HepG2 (cell line): ENCODE measurements around the gene NOL8. TPM values are rescaled to one million over a fixed set of nuclear protein-coding genes. Genes with fewer than 3 reads are reported as not detected.

Experiments used
- BRD4 ChIP-seq: sonication (generic); formaldehyde crosslinking; IDR thresholded peaks from 2 replicates; pipeline ENCODE4 v1.4.0; 2020; ENCODE audit warnings: missing genetic modification reagents
- DNMT1 ChIP-seq: sonication (generic); formaldehyde crosslinking; IDR thresholded peaks from 2 replicates; pipeline ENCODE4 v1.5.1; 2020; ENCODE audit warnings: mild to moderate bottlenecking, missing genetic modification reagents
- ZNF329 ChIP-seq: sonication (generic); formaldehyde crosslinking; IDR thresholded peaks from 2 replicates; pipeline ENCODE4 v1.9.0; 2021; ENCODE audit warnings: low read depth, mild to moderate bottlenecking, missing genetic modification reagents
- ZNF382 ChIP-seq: sonication (generic); formaldehyde crosslinking; IDR thresholded peaks from 2 replicates; pipeline ENCODE4 v1.5.0; 2020; ENCODE audit warnings: missing genetic modification reagents, mild to moderate bottlenecking, borderline replicate concordance
- ZNF660 ChIP-seq: sonication (generic); formaldehyde crosslinking; IDR thresholded peaks from 2 replicates; pipeline ENCODE4 v1.5.1; 2020; ENCODE audit warnings: mild to moderate bottlenecking, low read depth, missing genetic modification reagents, borderline replicate concordance
- polyA plus RNA-seq, 8 experiments: library from polyadenylated mRNA; depleted of rRNA in 3 of 8; stranded (reverse) in 7 of 8; unstranded in 1 of 8; fragments of >200 nt; fragmentation: Illumina TruSeq in 4 of 8; extraction: Trizol in 4 of 8; gene quantifications; 2 replicates each; pipeline versions ENCODE4 v1.2.1 to v1.2.3, GENCODE V29; 2011 to 2016; ENCODE audit warnings: low read depth in 4 of 8, missing spikeins in 1 of 8, mixed read lengths in 1 of 8; ENCODE audit not compliant: insufficient read depth in 1 of 8
- total RNA-seq, 5 experiments: library from RNA; depleted of rRNA; stranded (reverse); fragments of >200 nt; fragmentation: Illumina TruSeq; extraction: Trizol; gene quantifications; 2 replicates each; pipeline ENCODE4 v1.2.3, GENCODE V29; 2016; ENCODE audit warnings: low read depth in 1 of 5
- TF ChIP-seq, protein P1 (sequence below), 2 experiments: sonication (generic) in 1 of 2; formaldehyde crosslinking in 1 of 2; IDR thresholded peaks; 2 replicates each; pipeline versions ENCODE4 v1.4.0 to v1.6.1; 2016 to 2020; ENCODE audit warnings: borderline replicate concordance in 1 of 2, low read depth in 1 of 2, mild to moderate bottlenecking in 1 of 2, missing genetic modification reagents in 1 of 2
- TF ChIP-seq, protein P2 (sequence below): sonication (generic); formaldehyde crosslinking; conservative IDR thresholded peaks from 2 replicates; pipeline ENCODE4 v1.4.0; 2020; ENCODE audit warnings: missing genetic modification reagents

The NOL8 gene
- total and polyA plus RNA-seq, 2 of the 13 experiments (the other 11 are each of a cell fraction or from before 2014, with no cell fraction given) = 12.8 to 36.3 TPM

DNA sequence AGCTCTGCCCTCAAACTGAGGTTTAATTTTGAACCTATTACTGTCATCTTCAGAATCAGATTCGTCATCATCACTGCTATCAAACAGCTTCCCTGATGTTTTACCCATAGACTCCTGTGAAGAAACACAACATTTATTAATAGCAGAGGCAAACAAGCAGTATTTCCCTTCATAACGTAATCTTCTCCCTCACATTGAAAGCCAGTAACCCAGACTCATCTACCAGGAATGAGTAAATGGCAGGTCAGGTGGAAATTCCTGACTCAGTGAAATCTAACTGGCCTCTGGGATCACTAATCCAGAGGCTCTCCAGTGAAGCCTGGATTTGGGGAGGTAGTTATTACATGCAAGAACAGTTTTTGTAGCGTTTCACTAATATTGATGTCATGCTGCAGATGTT, 14.6 kb downstream of the NOL8 start (continued):
- no peak for TF ChIP-seq BRD4 (CRISPR knock-in tag)
- TF ChIP-seq ZNF329 (CRISPR knock-in tag) = no peak
- TF ChIP-seq ZNF382 (CRISPR knock-in tag) = no peak
- TF ChIP-seq, protein P1, sequence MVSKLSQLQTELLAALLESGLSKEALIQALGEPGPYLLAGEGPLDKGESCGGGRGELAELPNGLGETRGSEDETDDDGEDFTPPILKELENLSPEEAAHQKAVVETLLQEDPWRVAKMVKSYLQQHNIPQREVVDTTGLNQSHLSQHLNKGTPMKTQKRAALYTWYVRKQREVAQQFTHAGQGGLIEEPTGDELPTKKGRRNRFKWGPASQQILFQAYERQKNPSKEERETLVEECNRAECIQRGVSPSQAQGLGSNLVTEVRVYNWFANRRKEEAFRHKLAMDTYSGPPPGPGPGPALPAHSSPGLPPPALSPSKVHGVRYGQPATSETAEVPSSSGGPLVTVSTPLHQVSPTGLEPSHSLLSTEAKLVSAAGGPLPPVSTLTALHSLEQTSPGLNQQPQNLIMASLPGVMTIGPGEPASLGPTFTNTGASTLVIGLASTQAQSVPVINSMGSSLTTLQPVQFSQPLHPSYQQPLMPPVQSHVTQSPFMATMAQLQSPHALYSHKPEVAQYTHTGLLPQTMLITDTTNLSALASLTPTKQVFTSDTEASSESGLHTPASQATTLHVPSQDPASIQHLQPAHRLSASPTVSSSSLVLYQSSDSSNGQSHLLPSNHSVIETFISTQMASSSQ (IDR thresholded peaks at IDR 0.05; ENCODE audit: low read depth) = no peak
- TF ChIP-seq, protein P1 (CRISPR knock-in tag; IDR thresholded peaks at IDR 0.05; ENCODE audit: borderline replicate concordance) = no peak
- TF ChIP-seq DNMT1 (CRISPR knock-in tag) = no peak
- TF ChIP-seq ZNF660 = no peak
- TF ChIP-seq, protein P2, sequence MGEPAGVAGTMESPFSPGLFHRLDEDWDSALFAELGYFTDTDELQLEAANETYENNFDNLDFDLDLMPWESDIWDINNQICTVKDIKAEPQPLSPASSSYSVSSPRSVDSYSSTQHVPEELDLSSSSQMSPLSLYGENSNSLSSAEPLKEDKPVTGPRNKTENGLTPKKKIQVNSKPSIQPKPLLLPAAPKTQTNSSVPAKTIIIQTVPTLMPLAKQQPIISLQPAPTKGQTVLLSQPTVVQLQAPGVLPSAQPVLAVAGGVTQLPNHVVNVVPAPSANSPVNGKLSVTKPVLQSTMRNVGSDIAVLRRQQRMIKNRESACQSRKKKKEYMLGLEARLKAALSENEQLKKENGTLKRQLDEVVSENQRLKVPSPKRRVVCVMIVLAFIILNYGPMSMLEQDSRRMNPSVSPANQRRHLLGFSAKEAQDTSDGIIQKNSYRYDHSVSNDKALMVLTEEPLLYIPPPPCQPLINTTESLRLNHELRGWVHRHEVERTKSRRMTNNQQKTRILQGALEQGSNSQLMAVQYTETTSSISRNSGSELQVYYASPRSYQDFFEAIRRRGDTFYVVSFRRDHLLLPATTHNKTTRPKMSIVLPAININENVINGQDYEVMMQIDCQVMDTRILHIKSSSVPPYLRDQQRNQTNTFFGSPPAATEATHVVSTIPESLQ (CRISPR knock-in tag) = no peak
- TF ChIP-seq, all 625 proteins: peak for 0
